GM10248 (cell line): ENCODE data around the gene ASAP2.

Source experiments
- CTCF ChIA-PET: fragments of 300-600 bp; sonication (Branson Sonifier 250); formaldehyde crosslinking; extraction: SDS; loops from one replicate; lab custom pipeline; 2021; ENCODE audit warnings: antibody characterized with exemption; lab: Yijun Ruan, JAX
- POLR2A ChIA-PET: fragments of 350-650 bp; sonication (Branson Sonifier 250); formaldehyde crosslinking; extraction: SDS; loops from one replicate; lab custom pipeline; 2020; ENCODE audit warnings: antibody characterized with exemption; lab: Yijun Ruan, JAX
- DNase-seq: peaks from one replicate; pipeline ENCODE4 v3.0.0; 2012; ENCODE audit errors: extremely low spot score
- TF ChIP-seq, protein P1 (sequence below): IDR thresholded peaks from 2 replicates; pipeline ENCODE4 v1.5.1; 2012; ENCODE audit warnings: mild to moderate bottlenecking, low read depth; ENCODE audit errors: extremely low read depth, missing control alignments, control extremely low read depth

Gene ASAP2

DNA sequence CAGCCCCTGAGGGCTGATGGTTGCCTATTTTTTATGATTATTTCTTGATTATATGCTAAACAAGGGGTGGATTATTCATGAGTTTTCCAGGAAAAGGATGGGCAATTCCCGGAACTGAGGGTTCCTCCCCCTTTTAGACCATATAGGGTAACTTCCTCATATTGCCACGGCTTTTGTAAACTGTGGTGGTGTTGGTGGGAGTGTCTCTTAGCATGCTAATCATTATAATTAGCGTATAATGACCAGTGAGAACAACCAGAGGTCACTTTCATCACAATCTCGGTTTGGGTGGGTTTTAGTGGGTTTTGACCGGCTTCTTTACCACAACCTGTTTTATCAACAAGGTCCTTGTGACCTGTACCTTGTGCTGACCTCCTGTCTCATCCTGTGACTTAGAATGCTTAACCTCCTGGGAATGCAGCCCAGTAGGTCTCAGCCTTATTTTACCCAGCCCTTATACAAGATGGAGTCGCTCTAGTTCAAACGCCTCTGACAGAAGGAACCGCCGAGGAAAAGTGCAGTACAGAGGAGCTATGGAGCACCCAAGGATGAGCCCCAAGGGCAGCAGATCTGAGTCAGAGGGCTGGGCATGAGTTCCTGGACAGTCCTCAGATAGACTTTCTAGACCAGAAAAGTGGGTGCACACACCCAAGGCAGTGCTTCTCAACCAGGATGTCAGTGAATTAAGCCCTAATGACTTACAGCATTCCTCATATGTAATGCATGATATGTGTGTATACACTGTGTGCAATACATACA lies 37.1 kb upstream of the ASAP2 start:
- TF ChIP-seq, protein P1, sequence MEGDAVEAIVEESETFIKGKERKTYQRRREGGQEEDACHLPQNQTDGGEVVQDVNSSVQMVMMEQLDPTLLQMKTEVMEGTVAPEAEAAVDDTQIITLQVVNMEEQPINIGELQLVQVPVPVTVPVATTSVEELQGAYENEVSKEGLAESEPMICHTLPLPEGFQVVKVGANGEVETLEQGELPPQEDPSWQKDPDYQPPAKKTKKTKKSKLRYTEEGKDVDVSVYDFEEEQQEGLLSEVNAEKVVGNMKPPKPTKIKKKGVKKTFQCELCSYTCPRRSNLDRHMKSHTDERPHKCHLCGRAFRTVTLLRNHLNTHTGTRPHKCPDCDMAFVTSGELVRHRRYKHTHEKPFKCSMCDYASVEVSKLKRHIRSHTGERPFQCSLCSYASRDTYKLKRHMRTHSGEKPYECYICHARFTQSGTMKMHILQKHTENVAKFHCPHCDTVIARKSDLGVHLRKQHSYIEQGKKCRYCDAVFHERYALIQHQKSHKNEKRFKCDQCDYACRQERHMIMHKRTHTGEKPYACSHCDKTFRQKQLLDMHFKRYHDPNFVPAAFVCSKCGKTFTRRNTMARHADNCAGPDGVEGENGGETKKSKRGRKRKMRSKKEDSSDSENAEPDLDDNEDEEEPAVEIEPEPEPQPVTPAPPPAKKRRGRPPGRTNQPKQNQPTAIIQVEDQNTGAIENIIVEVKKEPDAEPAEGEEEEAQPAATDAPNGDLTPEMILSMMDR = no peak
- POLR2A ChIA-PET = no interaction called here
- CTCF ChIA-PET = no interaction called here
- DNase-seq = no peak

DNA sequence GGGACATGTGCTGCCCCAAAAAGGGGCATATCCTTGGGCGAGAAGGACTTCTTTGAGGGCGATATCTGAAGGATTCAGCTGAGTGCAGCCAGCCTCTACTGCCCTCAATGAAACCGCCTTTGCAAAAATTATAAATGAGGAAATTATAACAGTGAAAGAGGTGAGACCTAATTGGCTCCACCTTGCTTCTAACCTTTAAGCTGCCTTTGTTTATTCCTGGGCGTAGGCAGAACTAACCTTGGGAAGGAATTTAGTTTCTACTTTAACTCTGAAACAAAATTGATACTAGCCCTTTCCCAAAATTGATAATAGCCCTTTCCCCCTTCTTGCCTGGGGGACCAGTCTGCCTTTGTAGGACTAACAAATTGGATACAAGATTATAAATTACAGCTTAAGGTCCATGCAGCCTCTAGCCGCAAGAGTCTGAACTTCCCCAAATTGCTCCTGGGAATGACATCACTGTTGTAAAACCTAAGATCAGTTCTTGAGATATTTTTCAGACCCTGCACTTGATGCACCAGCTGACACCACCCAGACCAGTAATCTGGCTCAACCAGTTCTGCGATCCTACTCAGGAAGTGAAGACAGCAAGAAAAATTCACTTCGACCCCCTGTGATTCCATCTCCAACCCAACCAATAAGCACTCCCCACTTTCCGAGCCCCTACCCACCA lies 36.0 kb upstream of the ASAP2 start:
- TF ChIP-seq, protein P1 = no peak
- ChIA-PET CTCF (no interaction called here), POLR2A (no interaction called here)
- DNase-seq = no peak

DNA sequence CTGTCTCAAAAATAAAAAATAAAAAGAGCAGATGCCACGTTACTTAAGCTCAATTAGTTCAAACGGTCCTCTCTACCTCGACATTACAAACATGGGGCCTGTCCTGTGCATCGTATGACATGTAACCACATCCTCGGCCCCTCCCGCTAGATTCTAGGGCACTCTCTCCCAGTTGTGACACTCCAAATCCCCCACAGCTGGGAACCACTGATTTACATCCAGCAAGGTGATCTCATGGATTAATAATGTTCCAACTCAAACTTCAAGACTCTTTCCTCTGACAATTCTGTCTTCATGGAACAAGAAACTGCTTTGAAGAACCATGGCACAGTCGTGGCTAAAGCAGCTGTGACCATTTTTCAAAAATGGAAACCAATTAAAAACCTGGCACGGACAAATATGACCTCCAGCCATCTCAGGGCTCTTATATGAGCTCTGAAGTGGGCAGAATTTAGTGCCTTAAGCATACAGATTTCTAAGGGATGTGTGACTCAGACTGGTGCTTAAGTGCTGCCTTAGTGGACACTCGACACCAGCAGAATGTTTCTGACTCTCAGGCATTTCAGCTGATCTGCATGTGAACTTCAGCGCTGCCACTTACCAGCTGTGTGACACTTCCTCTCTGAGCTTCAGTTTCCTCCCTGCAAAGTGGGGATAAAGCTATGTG lies 31.7 kb upstream of the ASAP2 start:
- TF ChIP-seq, protein P1 = no peak
- no peak for DNase-seq
- ChIA-PET POLR2A (no interaction called here), CTCF (interaction anchor here (1.7 kb wide), 1 partner anchor 14 kb away, joined by 7 read pairs; no protein-coding TSS in a partner anchor)

DNA sequence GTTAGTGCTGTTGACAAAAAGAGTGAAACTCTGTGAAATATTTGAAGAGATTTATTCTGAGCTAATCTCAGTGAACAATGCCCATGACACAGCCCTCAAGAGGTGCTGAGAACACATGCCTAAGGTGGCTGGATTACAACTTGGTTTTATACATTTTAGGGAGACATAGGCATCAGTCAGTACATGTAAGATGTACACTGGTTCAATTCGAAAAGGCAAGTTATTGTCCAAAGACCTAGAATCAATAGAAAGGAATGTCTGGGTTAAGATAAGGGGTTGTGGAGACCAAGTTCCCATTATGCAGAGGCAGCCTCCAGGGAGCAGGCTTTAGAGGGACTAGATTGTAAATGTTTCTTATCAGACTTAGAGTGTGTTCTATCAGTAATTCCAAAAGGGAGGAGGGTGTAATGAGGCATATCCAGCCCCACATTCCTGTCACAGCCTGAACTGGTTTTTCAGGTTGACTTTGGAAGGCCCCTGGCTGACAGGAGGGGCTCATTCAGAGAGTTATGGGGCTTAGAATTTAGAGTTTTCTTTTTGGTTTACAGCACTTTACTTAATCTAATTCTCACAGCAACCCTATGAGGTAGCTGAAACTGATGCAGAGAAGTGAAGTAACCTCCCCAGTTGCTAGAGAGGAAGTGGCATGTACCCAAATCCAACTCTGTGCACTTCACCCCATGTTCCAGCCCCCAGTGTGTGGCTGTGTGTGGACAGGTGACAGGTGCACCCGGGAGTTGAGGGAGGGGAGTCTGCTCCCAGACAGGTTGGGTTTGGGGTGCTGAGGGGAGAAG lies 28.3 kb upstream of the ASAP2 start:
- CTCF ChIA-PET = no interaction called here
- TF ChIP-seq, protein P1 = no peak
- DNase-seq = no peak
- POLR2A ChIA-PET = no interaction called here

DNA sequence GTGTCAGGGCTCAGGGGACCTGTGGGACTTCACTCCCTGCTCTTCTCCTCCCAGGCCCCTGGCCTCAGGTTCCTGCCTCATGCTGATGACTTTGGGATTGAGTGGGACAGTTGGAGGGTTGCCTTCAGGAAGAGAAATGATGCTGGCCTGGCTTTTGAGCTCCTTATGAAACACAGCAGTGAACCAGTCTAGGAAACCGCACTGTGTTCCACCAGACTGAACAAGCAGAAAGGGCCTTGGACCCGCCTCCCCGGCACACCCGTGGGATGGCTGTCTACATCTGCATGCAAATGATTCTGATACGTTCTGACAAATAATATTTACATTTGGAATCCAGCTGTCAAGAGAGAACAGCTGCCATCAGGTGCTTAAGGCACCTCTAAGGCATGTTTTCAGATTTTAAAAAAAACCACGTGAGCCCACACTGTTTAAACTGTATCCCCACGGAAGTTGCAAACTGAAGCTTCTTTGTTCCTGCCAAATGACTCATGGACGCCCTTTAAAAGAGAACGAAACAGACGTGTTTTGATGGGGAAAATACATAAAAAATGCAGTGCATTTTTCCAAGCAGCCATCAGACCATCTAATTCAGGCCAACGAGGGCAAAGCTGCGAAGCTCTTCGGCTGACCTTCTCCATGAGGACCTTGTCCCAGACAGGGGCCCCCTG lies 27.6 kb upstream of the ASAP2 start:
- TF ChIP-seq, protein P1 = no peak
- CTCF ChIA-PET = interaction anchor here (1.5 kb wide), 1 partner anchor 10 kb away, joined by 6 read pairs; no protein-coding TSS in a partner anchor
- DNase-seq = no peak
- POLR2A ChIA-PET = no interaction called here
